ENCODE data around the gene SIRT4. TPM values are rescaled to one million over a fixed set of nuclear protein-coding genes. Genes with fewer than 3 reads are reported as not detected.

Gene SIRT4
- total and polyA plus RNA-seq, 2 of the 13 experiments (the other 11 are each of a cell fraction or from before 2014, with no cell fraction given): 3.4 to 5.8 TPM

DNA sequence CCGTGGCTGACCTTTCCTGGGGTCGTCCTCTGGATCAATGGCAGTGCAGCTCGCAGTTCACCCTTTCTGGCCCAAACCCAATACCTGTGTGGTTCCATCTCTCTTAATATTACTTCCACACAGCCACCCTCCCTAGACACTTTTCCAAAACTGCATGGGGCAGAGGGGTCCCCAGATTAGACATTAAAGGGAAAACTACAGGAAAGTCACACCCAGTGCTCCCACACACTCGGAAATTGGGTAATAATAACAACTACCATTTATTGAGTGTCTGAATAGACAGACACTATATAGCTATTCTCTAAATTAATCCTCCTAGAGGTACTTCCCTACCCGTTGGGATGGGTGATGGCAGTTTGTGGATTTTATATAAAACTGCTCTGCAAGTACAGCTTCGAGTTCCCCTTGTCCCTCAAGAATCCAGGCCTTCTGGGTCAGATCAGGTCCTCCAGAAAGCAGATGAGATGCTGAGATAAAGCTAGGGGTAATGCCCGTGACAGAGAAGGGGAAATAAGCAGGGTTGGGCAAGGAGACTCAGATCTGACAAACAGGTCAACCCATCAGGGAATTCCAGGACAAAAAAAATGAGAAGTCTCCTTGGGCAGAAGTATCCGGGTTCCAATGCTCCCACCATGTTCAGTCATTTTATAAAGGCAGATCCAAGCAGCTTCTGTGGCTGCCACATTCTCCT lies 35.8 kb upstream of the SIRT4 start:
- no TSS peak for BruUV-seq (replicated peaks)
- peaks cover 3% of the 10 kb centered on the region; the same call in 1 of the 2 replicates for H4K20me1 ChIP-seq (ENCODE audit: insufficient read depth, low read length)
- peak overlapping the region in 1 of 3 experiments; percentile 62; a peak in 1 of 6 replicates for H3K4me3 ChIP-seq (replicated peaks in 1 of 3; ENCODE audit: insufficient read depth in 1 of 3, low read depth in 2 of 3, low read length in 3 of 3)
- peaks cover 64% of the 10 kb centered on the region for H3K4me1 ChIP-seq (ENCODE audit: insufficient read depth, low read length)
- peak overlapping the region; percentile 31 for H2AFZ ChIP-seq (ENCODE audit: low read length)
- H3K9ac ChIP-seq (ENCODE audit: insufficient read depth, low read depth, low read length): no peak overlapping the region
- ATAC-seq (no peak), FAIRE-seq (no peak), DNase-seq (ENCODE audit: low spot score) (no peak)
- H3K36me3 ChIP-seq (replicated peaks in 1 of 2; ENCODE audit: control insufficient read depth in 1 of 2, insufficient read depth in 2 of 2, low read length in 2 of 2): no peaks in the 10 kb centered on the region; a peak in 2 of 5 replicates
- CTCF ChIA-PET (ENCODE audit: low intra/inter-chr PET ratio, low total read pairs): interaction anchor here (1.9 to 4.0 kb wide), 2 partner anchors 31 to 37 kb away, joined by 20 to 51 read pairs; no protein-coding TSS in a partner anchor
- in situ Hi-C loops (cut with HindIII; ENCODE audit: extremely low pct_ligation_motif_present, low pct_unique_long_range_greater_than_20kb) (loop anchor here (5.0 to 10.0 kb wide), 2 partner anchors 34 to 52 kb away; no protein-coding TSS in a partner anchor), intact Hi-C loops (cut with micrococcal nuclease; ENCODE audit: unreplicated experiment) (no loop called here)
- H3K9me3 ChIP-seq (ENCODE audit: low read length): no peaks in the 10 kb centered on the region
- no peak overlapping the region for H3K27ac ChIP-seq (ENCODE audit: extremely low read length, insufficient read depth, low read length)
- peak overlapping the region; percentile 83 for H3K4me2 ChIP-seq (ENCODE audit: low read depth, low read length)
- POLR2A ChIA-PET: interaction anchor here (0.5 to 13.4 kb wide), 7 partner anchors 9 to 909 kb away, joined by 3 to 265 read pairs (median 4); partner anchors contain the start of genes RNU4-1, RNU4-2, RPLP0 and SIRT4
- WGBS (ENCODE audit: low lambda C conversion rate): 8% methylated on average over 8 of the region's 8 CpGs
- H3K79me2 ChIP-seq (ENCODE audit: insufficient read depth, low read length): peaks cover 34% of the 10 kb centered on the region
- no peaks in the 10 kb centered on the region for H3K27me3 ChIP-seq (ENCODE audit: control insufficient read depth in 1 of 2, insufficient read depth in 2 of 2, low read length in 2 of 2)
- no peak for TF ChIP-seq LCORL (IDR thresholded peaks at IDR 0.05)
- TF ChIP-seq LCORL (CRISPR knock-in tag; IDR thresholded peaks at IDR 0.05): 0 out of 2 replicates have a peak, but pooled peaks have one; percentile 1
- TF ChIP-seq, protein P1, sequence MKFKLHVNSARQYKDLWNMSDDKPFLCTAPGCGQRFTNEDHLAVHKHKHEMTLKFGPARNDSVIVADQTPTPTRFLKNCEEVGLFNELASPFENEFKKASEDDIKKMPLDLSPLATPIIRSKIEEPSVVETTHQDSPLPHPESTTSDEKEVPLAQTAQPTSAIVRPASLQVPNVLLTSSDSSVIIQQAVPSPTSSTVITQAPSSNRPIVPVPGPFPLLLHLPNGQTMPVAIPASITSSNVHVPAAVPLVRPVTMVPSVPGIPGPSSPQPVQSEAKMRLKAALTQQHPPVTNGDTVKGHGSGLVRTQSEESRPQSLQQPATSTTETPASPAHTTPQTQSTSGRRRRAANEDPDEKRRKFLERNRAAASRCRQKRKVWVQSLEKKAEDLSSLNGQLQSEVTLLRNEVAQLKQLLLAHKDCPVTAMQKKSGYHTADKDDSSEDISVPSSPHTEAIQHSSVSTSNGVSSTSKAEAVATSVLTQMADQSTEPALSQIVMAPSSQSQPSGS (CRISPR knock-in tag; IDR thresholded peaks at IDR 0.05): no peak
- TF ChIP-seq, protein P2, sequence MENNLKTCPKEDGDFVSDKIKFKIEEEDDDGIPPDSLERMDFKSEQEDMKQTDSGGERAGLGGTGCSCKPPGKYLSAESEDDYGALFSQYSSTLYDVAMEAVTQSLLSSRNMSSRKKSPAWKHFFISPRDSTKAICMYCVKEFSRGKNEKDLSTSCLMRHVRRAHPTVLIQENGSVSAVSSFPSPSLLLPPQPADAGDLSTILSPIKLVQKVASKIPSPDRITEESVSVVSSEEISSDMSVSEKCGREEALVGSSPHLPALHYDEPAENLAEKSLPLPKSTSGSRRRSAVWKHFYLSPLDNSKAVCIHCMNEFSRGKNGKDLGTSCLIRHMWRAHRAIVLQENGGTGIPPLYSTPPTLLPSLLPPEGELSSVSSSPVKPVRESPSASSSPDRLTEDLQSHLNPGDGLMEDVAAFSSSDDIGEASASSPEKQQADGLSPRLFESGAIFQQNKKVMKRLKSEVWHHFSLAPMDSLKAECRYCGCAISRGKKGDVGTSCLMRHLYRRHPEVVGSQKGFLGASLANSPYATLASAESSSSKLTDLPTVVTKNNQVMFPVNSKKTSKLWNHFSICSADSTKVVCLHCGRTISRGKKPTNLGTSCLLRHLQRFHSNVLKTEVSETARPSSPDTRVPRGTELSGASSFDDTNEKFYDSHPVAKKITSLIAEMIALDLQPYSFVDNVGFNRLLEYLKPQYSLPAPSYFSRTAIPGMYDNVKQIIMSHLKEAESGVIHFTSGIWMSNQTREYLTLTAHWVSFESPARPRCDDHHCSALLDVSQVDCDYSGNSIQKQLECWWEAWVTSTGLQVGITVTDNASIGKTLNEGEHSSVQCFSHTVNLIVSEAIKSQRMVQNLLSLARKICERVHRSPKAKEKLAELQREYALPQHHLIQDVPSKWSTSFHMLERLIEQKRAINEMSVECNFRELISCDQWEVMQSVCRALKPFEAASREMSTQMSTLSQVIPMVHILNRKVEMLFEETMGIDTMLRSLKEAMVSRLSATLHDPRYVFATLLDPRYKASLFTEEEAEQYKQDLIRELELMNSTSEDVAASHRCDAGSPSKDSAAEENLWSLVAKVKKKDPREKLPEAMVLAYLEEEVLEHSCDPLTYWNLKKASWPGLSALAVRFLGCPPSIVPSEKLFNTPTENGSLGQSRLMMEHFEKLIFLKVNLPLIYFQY (CRISPR knock-in tag; IDR thresholded peaks at IDR 0.05; ENCODE audit: borderline replicate concordance): peak; percentile 27; the same call in 1 of the 2 replicates
- TF ChIP-seq IKZF4 (CRISPR knock-in tag; IDR thresholded peaks at IDR 0.05; ENCODE audit: borderline replicate concordance, low read depth, not compliant biosample characterization): no peak
- TF ChIP-seq MTA3 (CRISPR knock-in tag; IDR thresholded peaks at IDR 0.05): no peak
- peak; percentile 3; the same call in 1 of the 2 replicates for TF ChIP-seq TAF1 (CRISPR knock-in tag; IDR thresholded peaks at IDR 0.05)
- TF ChIP-seq, protein P3, sequence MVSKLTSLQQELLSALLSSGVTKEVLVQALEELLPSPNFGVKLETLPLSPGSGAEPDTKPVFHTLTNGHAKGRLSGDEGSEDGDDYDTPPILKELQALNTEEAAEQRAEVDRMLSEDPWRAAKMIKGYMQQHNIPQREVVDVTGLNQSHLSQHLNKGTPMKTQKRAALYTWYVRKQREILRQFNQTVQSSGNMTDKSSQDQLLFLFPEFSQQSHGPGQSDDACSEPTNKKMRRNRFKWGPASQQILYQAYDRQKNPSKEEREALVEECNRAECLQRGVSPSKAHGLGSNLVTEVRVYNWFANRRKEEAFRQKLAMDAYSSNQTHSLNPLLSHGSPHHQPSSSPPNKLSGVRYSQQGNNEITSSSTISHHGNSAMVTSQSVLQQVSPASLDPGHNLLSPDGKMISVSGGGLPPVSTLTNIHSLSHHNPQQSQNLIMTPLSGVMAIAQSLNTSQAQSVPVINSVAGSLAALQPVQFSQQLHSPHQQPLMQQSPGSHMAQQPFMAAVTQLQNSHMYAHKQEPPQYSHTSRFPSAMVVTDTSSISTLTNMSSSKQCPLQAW (CRISPR knock-in tag; IDR thresholded peaks at IDR 0.05): 0 out of 2 replicates have a peak, but pooled peaks have one; percentile 34
- 0 out of 2 replicates have a peak, but pooled peaks have one; percentile 6 for TF ChIP-seq HMG20A (CRISPR knock-in tag; IDR thresholded peaks at IDR 0.05; ENCODE audit: borderline replicate concordance)
- peak; percentile 66 for TF ChIP-seq ZNF607 (CRISPR knock-in tag; IDR thresholded peaks at IDR 0.05; ENCODE audit: borderline replicate concordance)
- 0 out of 2 replicates have a peak, but pooled peaks have one; percentile 39 for TF ChIP-seq ZNF572 (CRISPR knock-in tag; IDR thresholded peaks at IDR 0.05)
- 0 out of 2 replicates have a peak, but pooled peaks have one; percentile 29 for TF ChIP-seq NR2C2 (CRISPR knock-in tag; IDR thresholded peaks at IDR 0.05; ENCODE audit: borderline replicate concordance)
- 0 out of 2 replicates have a peak, but pooled peaks have one; percentile 3 for TF ChIP-seq RXRA (CRISPR knock-in tag; IDR thresholded peaks at IDR 0.05)
- no peak for TF ChIP-seq ZNF121 (CRISPR knock-in tag; IDR thresholded peaks at IDR 0.05)

All from HepG2 (cell line).